Mesothelial cell of epicardium (in vitro differentiated cells): ENCODE measurements around the gene SEC61B. TPM values are rescaled to one million over a fixed set of nuclear protein-coding genes. Genes with fewer than 3 reads are reported as not detected.

Source experiments
- DNase-seq, 2 experiments: peaks; one replicate each; pipeline ENCODE4 v3.0.0; 2021; ENCODE audit warnings: low spot score in 2 of 2; ENCODE audit not compliant: unreplicated experiment in 2 of 2
- H3K27ac Mint-ChIP-seq: 2 replicates; pipeline ENCODE4 v1.8.0; 2021; ENCODE audit warnings: mixed read lengths
- H3K27me3 Mint-ChIP-seq: 2 replicates; pipeline ENCODE4 v1.8.0; 2021; ENCODE audit warnings: low read depth, mixed read lengths
- H3K36me3 Mint-ChIP-seq: 2 replicates; pipeline ENCODE4 v1.8.0; 2021; ENCODE audit warnings: mixed read lengths
- H3K4me1 Mint-ChIP-seq: 2 replicates; pipeline ENCODE4 v1.8.0; 2021; ENCODE audit warnings: mixed read lengths
- H3K4me3 Mint-ChIP-seq: 2 replicates; pipeline ENCODE4 v1.8.0; 2021; ENCODE audit warnings: mild to moderate bottlenecking, moderate library complexity, mixed read lengths
- H3K9me3 Mint-ChIP-seq: 2 replicates; pipeline ENCODE4 v1.8.0; 2021; ENCODE audit warnings: mixed read lengths
- CTCF ChIP-seq: fragments of 200-600 bp; sonication (generic); IDR thresholded peaks from one replicate; pipeline ENCODE4 v1.5.0; 2021; ENCODE audit warnings: antibody characterized with exemption; ENCODE audit not compliant: unreplicated experiment
- total RNA-seq: library from RNA; stranded (reverse); gene quantifications from 3 replicates; pipeline ENCODE4 v1.2.1, GENCODE V29; 2021

The SEC61B gene
- total RNA-seq, 1 donor from 2014 or later, result 132 TPM

DNA sequence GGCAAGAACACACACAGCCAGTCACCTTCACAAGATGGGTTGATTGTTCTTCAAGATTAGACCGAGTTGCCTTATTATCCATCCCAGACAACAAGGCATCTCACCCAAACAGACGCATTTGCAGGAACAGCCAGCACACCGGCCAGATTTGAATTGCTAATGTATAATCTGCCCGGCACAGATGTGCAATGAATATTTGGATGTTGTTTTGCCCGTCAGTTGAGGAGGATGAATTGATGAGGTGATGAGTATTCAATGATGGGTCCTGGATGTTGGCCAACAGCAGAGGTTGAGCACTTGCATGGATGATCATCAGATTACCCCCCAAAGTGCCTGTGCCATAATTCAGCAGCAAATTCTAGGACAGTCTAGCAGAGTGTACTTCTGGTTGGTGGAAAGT lies 20.5 kb upstream of the SEC61B start:
- no peak for TF ChIP-seq CTCF
- no peaks in the 10 kb centered on the region for H3K36me3 Mint-ChIP-seq
- peaks cover 11% of the 10 kb centered on the region for H3K9me3 Mint-ChIP-seq
- no peak overlapping the region for H3K27ac Mint-ChIP-seq
- DNase-seq, result no peak
- no peak overlapping the region for H3K4me3 Mint-ChIP-seq
- H3K4me1 Mint-ChIP-seq, result no peaks in the 10 kb centered on the region
- H3K27me3 Mint-ChIP-seq, result peaks cover 2% of the 10 kb centered on the region

DNA sequence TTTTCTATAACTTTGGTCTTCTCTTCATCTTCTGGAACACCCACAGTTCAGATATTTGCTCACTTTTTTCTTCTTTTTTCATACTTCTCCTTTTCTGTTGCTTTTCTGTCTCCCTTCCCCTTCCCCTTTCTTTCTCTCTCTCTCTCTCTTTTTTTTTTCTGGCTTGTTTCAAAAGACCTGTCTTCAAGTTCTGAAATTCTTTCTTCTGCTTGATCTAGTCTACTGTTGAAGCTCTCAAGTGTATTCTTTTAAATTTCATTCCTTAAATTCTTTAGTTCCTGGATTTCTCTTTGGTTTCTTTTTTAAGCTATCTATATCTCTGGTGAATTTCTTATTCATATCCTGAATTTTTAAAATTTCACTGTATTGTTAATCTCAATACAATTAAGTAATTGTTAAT lies 11.5 kb upstream of the SEC61B start:
- no peak for DNase-seq
- Mint-ChIP-seq H3K27me3 (no peaks in the 10 kb centered on the region), H3K4me3 (no peak overlapping the region), H3K27ac (no peak overlapping the region), H3K4me1 (no peaks in the 10 kb centered on the region), H3K36me3 (peaks cover 36% of the 10 kb centered on the region), H3K9me3 (peaks cover 61% of the 10 kb centered on the region)
- TF ChIP-seq CTCF, result no peak

- no peaks in the 10 kb centered on the region for H3K4me1 Mint-ChIP-seq
- H3K9me3 Mint-ChIP-seq, result peaks cover 52% of the 10 kb centered on the region
- no peak for TF ChIP-seq CTCF
- H3K4me3 Mint-ChIP-seq, result no peak overlapping the region
- DNase-seq, result no peak
- H3K36me3 Mint-ChIP-seq, result peaks cover 40% of the 10 kb centered on the region
- H3K27ac Mint-ChIP-seq, result no peak overlapping the region
- H3K27me3 Mint-ChIP-seq, result no peaks in the 10 kb centered on the region
These were observed 10.3 kb upstream of the SEC61B start for GRCh38 chr9:99211746-99212145.

DNA sequence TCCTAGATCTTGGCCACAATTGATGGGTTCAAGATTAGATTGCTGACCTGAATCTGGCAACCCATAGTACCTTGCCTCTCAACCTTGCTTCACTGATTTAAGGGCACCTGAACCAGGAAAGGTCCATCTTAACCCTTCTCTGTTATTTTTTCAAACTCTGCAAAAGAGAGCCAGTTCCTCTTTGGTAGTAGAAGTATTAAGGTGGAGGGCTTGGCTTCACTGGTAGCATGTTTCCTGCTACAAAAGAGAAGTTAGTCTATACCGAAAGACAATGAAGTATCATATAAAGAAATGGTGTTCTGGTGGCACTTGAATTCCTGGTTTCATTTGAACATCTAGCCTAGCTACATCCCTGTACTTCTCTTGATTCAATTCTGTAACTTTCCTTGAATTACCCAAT lies 8.9 kb upstream of the SEC61B start:
- H3K36me3 Mint-ChIP-seq, result peaks cover 52% of the 10 kb centered on the region
- peaks cover 37% of the 10 kb centered on the region for H3K9me3 Mint-ChIP-seq

DNA sequence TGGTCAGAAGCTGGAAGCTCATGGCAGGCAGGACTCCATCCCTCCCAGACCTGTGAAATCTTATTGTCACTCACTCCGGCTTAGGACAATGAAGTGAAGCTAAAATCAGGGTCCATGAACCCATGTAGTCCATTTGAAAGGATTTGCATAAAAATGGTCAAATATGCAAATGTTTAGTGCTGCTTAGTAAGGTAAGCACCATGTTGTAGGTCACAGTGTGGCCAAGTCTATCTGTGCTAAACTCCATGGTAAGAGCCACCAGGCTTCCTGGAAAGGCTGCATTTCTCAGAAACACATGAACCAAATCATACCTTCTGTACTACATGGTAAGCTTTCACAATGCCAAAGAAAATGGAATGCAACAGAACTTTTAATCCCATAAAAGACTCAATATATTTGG lies 6.0 kb upstream of the SEC61B start:
- H3K4me1 Mint-ChIP-seq, result peaks cover 16% of the 10 kb centered on the region
- H3K27me3 Mint-ChIP-seq, result no peaks in the 10 kb centered on the region
- peaks cover 43% of the 10 kb centered on the region for H3K36me3 Mint-ChIP-seq
- peaks cover 14% of the 10 kb centered on the region for H3K9me3 Mint-ChIP-seq
- no peak for DNase-seq
- no peak for TF ChIP-seq CTCF
- H3K27ac Mint-ChIP-seq, result no peak overlapping the region
- H3K4me3 Mint-ChIP-seq, result no peak overlapping the region

More for the DNA sequence above, 8.9 kb upstream of the SEC61B start:
- no peak for TF ChIP-seq CTCF
- H3K4me3 Mint-ChIP-seq, result no peak overlapping the region
- no peak overlapping the region for H3K27ac Mint-ChIP-seq
- H3K4me1 Mint-ChIP-seq, result no peaks in the 10 kb centered on the region
- no peak for DNase-seq
- H3K27me3 Mint-ChIP-seq, result no peaks in the 10 kb centered on the region

DNA sequence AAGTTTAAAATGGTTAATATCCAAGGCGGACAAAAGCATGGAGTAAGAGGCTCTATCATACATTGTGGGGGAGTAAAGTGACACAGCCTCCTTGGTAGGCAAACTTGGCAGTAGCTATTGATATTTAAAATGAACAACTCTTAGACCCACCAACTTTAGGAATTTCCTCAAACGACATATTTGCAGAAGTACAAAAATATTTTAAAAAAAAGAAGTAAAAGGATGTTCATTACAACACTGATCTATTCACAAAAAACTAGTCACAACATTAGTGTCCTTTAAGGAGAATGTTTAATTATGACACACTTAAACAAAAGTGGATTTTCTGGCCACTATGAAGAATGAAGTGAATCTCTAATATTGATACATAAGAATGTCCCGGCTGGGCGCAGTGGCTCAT lies 2.1 kb upstream of the SEC61B start:
- Mint-ChIP-seq H3K27me3 (no peaks in the 10 kb centered on the region), H3K4me3 (peak overlapping the region; percentile 44), H3K36me3 (peaks cover 33% of the 10 kb centered on the region), H3K9me3 (no peaks in the 10 kb centered on the region), H3K4me1 (peaks cover 34% of the 10 kb centered on the region), H3K27ac (no peak overlapping the region)
- no peak for TF ChIP-seq CTCF
- no peak for DNase-seq
